SHP77 treated with DMSO at 0.1 percent for 48 hours (cell line): ENCODE data around the gene RGS8.

ENCODE experiments used
- DNase-seq: peaks from one replicate; lab custom pipeline; 2025; lab: John Stamatoyannopoulos, UW

Gene RGS8

GRCh38 chr1:182637769-182638168, 46.6 kb downstream of the RGS8 start:
- DNase-seq = no peak

DNA sequence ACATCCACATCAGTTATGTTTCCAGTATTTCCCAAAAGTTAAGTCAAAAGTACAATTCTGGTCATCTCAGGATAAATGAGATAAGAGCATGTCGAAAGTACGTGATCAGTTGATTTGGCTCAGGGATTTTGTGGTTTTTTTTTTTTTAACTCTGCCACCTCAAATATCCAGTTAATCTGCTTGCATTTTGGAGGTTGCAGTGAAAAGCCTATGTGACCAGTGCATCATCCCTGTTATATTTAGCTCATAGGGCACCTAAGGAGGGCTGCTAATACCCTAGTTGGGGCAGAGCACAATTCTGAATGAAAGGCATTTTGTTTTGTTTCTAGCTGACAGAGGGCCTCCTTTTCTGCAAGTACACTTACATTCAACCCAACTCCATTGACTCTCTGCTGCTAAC, 48.5 kb downstream of the RGS8 start:
- DNase-seq = no peak
